ENCODE results near the gene SPOCK1.
"Not testable (repeated sequence)": the region's sequence is repeated elsewhere in the genome, so short reads cannot be mapped to it uniquely, and the experiment has no call there.

SPOCK1 gene

DNA sequence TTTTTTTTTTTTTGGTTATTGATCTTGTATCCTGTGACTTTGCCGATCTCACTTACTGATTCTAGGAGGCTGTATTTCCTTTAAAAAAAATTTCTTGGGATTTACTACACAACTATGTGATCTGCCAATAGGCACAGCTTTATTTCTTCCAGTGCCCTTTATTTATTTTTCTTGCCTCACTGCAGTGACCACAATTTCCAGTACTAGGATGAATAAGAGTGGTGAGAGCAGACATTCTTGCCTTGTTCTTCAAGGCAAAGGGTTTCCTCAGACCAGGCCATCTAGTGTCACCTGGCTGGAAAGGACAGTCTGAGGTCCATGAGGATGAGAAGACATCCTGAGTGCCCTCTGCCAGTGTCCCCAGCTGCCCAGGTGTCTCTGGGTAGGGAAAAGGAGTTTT lies 265.4 kb downstream of the SPOCK1 start:
- Mint-ChIP-seq H3K27me3 (no peaks in the 10 kb centered on the region), H3K27ac (no peak overlapping the region), H3K36me3 (no peaks in the 10 kb centered on the region), H3K9me3 (no peaks in the 10 kb centered on the region), H3K4me1 (no peaks in the 10 kb centered on the region), H3K4me3 (no peak overlapping the region)
- ATAC-seq = no peak

DNA sequence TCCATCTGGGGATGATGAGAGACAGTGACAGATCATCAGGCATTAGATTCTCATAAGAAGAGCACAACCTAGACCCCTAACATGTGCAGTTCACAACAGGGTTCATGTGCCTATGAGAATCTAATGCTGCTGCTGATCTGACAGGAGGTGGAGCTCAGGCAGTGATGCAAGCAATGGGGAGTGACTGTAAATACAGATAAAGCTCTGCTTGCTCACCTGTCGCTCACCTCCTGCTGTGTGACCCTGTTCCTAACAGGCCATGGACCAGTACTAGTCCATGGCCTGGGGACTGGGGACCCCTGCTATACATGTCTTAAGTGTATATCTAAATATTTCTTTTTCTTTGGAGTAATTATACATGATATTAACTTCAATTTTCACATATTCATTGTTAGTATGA lies 265.8 kb downstream of the SPOCK1 start:
- not testable (repeated sequence) for H3K27me3 Mint-ChIP-seq, H3K4me1 Mint-ChIP-seq, H3K9me3 Mint-ChIP-seq, ATAC-seq, H3K36me3 Mint-ChIP-seq, H3K27ac Mint-ChIP-seq, H3K4me3 Mint-ChIP-seq

DNA sequence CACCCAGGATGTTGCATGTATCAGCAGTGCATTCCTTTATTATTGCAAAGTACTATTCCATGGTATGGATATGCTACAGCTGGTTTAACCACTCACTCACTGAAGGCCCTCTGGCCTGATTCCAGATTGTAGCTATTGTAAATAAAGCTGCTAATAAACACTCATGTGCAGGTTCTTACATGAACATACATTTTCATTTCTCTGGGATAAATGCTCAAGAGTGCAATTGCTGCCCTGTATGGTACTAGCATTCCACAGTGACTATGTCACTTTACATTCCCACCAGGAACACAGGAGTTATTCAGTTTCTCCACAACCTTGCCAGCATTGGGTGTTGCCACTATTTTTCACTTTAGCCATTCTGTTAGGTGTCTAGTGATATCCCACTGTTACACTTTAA lies 267.6 kb downstream of the SPOCK1 start:
- no peaks in the 10 kb centered on the region for H3K4me1 Mint-ChIP-seq
- no peak overlapping the region for H3K4me3 Mint-ChIP-seq
- no peaks in the 10 kb centered on the region for H3K27me3 Mint-ChIP-seq
- H3K9me3 Mint-ChIP-seq = no peaks in the 10 kb centered on the region
- H3K36me3 Mint-ChIP-seq = no peaks in the 10 kb centered on the region
- ATAC-seq = no peak
- H3K27ac Mint-ChIP-seq = no peak overlapping the region

DNA sequence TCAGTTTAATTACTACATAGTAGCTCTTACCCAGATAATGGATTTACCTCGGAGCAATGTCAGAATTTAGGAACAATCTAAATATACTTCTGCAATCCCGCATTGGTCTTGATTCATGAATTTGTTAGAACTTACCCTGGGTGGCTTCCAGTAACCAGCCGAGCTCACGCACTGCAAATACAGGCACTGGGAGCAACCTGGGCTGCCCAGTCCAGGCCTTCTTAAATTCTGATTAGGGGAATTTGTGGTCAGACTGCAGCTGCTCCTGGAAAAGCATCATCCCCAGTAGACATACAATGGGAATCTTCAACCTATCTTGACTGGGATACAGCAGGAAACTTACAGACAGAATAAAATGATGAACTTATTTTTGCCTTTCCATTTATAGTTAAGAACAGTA lies 270.3 kb downstream of the SPOCK1 start:
- no peak for ATAC-seq
- Mint-ChIP-seq H3K4me1 (no peaks in the 10 kb centered on the region), H3K4me3 (no peak overlapping the region), H3K36me3 (no peaks in the 10 kb centered on the region), H3K9me3 (no peaks in the 10 kb centered on the region), H3K27ac (no peak overlapping the region), H3K27me3 (no peaks in the 10 kb centered on the region)

DNA sequence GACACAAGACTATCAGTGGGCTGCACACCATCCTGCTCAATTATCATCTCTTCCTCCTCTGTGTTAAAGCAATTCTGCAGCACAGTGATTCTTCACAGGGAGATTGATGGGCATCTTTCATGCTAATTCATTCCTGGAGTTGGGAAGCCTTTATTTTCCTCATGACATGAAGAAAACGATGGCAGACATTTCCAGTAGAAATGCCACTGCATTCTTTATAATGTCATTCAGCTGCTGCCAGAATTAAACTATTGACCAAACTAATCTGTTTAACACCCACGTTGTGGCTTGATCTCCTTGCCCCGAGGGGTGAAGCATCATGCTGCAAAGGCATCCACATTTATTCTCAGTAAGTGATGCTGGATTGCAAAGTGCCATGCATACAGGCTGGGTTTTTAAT lies 273.0 kb downstream of the SPOCK1 start:
- H3K9me3 Mint-ChIP-seq = no peaks in the 10 kb centered on the region
- H3K27me3 Mint-ChIP-seq = no peaks in the 10 kb centered on the region
- no peak overlapping the region for H3K27ac Mint-ChIP-seq
- H3K4me3 Mint-ChIP-seq = no peak overlapping the region
- H3K36me3 Mint-ChIP-seq = no peaks in the 10 kb centered on the region
- no peak for ATAC-seq
- H3K4me1 Mint-ChIP-seq = no peaks in the 10 kb centered on the region

DNA sequence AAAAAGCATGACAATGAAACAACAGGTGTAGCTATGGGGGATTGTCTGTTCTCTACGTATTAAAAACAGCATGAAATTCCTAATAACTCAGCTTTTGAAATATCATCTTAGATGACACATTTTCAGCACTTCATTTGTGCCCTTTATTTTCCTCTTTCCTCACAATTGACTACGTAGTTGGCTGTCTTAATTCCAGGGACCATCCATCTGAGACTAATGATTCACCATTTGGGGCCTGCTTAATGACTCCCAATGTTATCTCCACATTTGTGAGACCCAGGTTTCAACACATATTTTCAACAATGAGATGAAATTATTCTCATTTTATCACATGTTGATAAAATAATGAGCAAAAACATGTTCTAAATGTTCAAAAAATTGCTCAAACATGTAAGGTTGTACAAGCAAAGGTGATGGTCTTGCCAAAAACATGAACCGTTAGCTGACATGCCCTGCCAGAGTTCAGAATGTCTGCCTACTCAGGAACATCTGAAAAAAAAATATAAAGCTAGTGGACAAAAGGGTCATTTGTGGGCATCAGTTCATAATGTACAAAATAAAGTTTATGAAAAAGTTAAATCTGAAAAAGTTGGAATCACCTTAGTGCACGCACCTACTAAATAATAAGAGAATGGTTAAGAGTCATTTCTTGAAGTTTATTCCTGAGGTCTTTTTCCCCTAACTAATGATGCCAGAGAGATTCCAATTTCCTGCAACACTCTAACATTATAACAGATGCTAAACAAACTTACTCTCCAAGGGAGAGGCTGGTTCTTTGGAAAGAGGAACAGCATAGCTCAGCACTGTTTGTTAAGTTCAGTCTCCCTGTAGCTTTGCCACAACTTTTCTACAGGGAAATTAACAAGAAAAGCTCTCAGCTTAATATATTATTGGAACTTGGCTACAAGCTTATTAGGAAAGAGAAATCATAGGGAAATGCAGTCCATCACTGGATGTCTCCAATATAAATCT lies 275.5 kb downstream of the SPOCK1 start:
- no peaks in the 10 kb centered on the region for H3K36me3 Mint-ChIP-seq
- no peak overlapping the region for H3K27ac Mint-ChIP-seq

DNA sequence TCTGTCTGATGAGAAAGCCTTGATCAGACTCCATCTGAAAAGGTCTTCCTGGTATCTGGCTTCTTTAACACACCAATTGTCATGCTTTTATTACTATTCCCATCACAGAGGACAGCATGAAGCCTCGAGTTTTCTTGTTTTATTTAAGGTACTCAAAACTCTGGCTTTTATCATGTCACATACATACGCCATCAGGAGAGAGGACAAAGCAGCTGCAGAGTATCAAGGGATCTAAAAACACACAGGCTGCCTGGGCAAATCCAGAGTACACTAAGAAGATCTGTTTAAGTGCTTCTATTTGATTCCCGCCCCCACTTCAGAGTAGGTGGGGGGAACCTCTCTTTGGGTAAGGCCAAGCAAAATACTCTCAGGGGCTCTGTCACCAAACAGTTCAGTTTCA lies 277.2 kb downstream of the SPOCK1 start:
- Mint-ChIP-seq H3K4me3 (no peak overlapping the region), H3K27me3 (no peaks in the 10 kb centered on the region), H3K9me3 (no peaks in the 10 kb centered on the region), H3K27ac (no peak overlapping the region), H3K4me1 (no peaks in the 10 kb centered on the region), H3K36me3 (no peaks in the 10 kb centered on the region)
- ATAC-seq = no peak

More for the DNA sequence above, 275.5 kb downstream of the SPOCK1 start:
- H3K27me3 Mint-ChIP-seq = no peaks in the 10 kb centered on the region
- no peaks in the 10 kb centered on the region for H3K4me1 Mint-ChIP-seq
- H3K4me3 Mint-ChIP-seq = no peak overlapping the region
- H3K9me3 Mint-ChIP-seq = no peaks in the 10 kb centered on the region
- no peak for ATAC-seq

DNA sequence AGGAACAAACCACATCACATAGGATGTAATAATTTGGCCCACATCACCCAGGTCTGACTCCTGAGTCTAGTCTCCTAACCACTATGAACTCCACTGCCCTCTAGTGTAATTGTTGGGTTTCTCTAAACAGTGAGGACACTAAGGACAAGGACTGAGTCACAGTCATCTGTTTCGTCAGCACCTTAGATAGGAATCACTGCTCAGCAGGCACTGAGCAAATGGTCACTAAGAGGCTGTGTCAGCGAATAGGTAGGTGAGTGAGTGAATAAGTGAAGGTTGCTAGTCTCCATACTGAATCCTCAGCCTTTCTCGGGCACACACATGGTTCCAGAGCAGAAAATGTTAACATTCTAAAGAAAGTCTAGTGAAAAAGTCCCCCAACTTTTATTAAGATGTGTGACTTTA lies 278.6 kb downstream of the SPOCK1 start:
- no peaks in the 10 kb centered on the region for H3K27me3 Mint-ChIP-seq
- H3K4me1 Mint-ChIP-seq = no peaks in the 10 kb centered on the region
- no peaks in the 10 kb centered on the region for H3K36me3 Mint-ChIP-seq
- H3K9me3 Mint-ChIP-seq = no peaks in the 10 kb centered on the region
- ATAC-seq = peak; percentile 60
- H3K27ac Mint-ChIP-seq = no peak overlapping the region
- no peak overlapping the region for H3K4me3 Mint-ChIP-seq

DNA sequence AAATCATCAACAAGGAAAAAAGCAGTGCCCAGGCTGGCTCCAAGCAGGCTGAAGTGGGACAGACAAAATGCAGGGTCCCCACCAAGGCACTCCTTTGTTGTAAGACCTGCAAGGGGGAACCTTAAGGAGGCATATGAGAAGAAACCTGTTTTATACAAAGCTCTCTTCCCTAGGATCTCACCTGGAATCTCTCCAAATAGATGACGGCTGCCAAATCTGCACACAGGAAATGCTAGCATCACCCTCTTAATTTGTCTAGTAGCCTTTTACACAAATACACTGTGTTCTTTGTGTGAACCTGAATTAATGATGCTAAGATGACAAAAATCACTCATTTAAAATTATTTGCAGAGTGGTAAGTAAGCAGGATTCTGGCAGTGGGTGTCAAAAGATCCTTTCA lies 280.2 kb downstream of the SPOCK1 start:
- Mint-ChIP-seq H3K36me3 (no peaks in the 10 kb centered on the region), H3K27ac (no peak overlapping the region), H3K9me3 (no peaks in the 10 kb centered on the region), H3K27me3 (no peaks in the 10 kb centered on the region), H3K4me1 (no peaks in the 10 kb centered on the region), H3K4me3 (no peak overlapping the region)
- no peak for ATAC-seq

DNA sequence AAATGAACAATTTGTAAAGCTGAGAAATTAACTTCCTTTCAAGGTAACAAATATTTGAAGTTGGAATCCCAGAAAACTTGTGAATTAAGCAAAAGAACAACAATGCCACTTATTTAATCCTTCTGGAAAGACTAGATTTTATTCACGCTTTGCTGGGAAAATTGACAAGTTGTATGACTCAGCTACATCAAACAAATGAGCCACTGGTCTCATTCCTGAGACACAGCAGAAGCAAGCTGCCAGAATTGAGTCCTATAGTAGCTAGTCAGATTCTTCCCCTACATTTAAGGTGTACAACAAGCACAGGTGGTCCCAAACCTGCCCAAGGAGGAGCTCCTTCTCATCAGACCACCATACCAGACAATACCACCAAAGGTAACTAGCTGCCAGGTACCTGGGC lies 280.7 kb downstream of the SPOCK1 start:
- Mint-ChIP-seq H3K36me3 (no peaks in the 10 kb centered on the region), H3K9me3 (no peaks in the 10 kb centered on the region), H3K27ac (no peak overlapping the region), H3K27me3 (no peaks in the 10 kb centered on the region), H3K4me1 (no peaks in the 10 kb centered on the region), H3K4me3 (no peak overlapping the region)
- ATAC-seq = no peak

DNA sequence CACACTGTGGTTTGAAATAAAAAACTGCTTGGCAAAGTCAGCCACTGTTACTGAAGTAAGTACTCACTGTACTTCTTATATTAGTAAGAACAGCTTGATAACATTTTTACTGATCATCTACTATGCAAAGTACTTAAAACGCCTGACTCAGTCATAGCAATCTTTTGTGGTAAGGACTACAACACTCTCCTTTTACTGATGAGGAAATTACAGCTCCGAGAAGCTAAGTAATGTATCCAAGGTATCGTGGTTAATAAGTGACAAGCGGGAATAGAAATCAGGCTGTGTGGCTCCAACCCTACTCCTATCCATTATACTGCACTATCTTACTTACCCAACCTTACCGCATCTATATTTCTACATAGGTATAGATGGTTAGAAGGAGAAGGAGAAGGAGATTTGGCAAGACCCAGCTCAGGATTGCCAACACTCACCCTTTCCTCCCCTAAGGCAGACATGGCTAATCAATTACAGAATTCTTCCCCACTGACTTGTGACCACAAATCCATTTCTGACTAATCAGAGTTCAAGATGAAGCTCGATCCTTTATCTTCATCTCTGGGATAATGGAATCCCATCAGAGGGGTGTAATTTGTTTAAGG lies 281.4 kb downstream of the SPOCK1 start:
- H3K27me3 Mint-ChIP-seq = no peaks in the 10 kb centered on the region
- H3K9me3 Mint-ChIP-seq = no peaks in the 10 kb centered on the region
- H3K4me3 Mint-ChIP-seq = no peak overlapping the region
- no peak overlapping the region for H3K27ac Mint-ChIP-seq
- no peaks in the 10 kb centered on the region for H3K36me3 Mint-ChIP-seq
- H3K4me1 Mint-ChIP-seq = no peaks in the 10 kb centered on the region
- ATAC-seq = no peak

DNA sequence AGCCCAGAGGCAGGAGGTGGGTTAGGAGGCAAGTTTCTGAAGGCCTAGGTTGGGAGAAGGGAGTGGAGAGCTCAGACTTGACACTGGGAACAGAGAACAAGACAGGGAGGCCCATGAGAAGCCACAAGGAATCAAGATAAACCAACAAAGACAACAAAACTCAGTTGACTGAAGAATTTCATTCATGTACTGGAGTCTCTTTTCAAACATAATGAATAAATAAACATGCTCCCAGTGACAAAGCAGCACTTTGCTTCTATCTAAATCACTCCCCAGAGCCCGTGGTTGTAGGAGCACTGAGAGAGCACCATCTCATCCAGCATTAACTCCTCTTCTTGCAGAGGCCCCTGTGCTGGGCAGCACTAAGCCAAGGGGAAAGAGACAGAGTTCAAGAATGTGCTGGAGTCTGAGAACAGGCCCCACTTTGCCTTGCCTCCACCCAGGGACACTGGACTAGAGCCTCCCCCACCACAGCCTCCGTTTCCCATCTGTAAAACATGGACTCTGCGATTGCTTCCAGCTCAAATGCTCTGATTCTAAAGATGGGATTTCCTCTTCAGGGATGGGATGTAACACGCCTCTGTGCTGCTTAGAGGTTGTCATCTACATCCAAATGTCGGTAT lies 282.0 kb downstream of the SPOCK1 start:
- H3K27me3 Mint-ChIP-seq = no peaks in the 10 kb centered on the region
- no peak overlapping the region for H3K27ac Mint-ChIP-seq
- H3K4me3 Mint-ChIP-seq = no peak overlapping the region
- H3K36me3 Mint-ChIP-seq = no peaks in the 10 kb centered on the region
- H3K9me3 Mint-ChIP-seq = no peaks in the 10 kb centered on the region
- no peaks in the 10 kb centered on the region for H3K4me1 Mint-ChIP-seq
- ATAC-seq = no peak

DNA sequence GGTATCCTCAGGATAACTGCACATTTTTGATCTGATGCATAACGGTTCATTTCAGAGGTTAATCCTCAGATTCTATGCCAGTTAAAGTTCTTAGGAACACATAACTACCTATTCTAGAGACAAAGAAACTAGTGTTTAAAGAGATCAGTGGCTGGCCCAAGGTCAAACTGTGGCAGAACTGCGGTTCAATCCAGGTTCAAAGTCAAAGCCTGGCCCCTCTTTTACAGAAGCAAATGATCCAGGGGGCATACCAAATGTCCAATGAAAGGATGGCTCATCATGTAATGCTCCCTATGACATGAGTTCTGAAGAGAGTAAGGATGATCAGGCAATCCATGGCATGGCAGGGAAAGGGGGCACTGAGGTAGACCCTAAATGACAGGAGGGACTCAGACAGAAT lies 283.3 kb downstream of the SPOCK1 start:
- H3K4me3 Mint-ChIP-seq = no peak overlapping the region
- no peak for ATAC-seq
- H3K36me3 Mint-ChIP-seq = no peaks in the 10 kb centered on the region
- no peaks in the 10 kb centered on the region for H3K9me3 Mint-ChIP-seq
- H3K27me3 Mint-ChIP-seq = no peaks in the 10 kb centered on the region
- H3K27ac Mint-ChIP-seq = no peak overlapping the region
- H3K4me1 Mint-ChIP-seq = no peaks in the 10 kb centered on the region

DNA sequence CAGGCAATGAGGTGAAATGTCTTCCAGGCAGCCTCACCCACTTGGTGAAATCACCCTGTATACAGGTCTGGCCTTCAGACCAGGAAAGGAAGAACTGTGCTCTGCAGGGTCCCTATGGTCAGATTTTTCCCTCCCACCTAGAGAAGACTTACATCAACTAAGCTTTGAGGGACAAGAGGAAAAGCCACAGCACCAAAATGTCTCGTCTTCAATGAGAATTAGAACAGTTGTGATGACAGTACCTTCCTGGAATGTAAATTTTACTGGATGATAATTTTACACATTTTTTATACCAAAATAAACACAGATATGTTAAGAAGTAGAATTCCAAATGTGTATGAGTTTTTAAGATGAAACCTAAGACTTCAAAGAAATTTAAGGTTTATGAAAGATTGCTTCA lies 283.9 kb downstream of the SPOCK1 start:
- Mint-ChIP-seq H3K4me1 (no peaks in the 10 kb centered on the region), H3K27me3 (no peaks in the 10 kb centered on the region), H3K36me3 (no peaks in the 10 kb centered on the region), H3K4me3 (no peak overlapping the region), H3K27ac (no peak overlapping the region), H3K9me3 (no peaks in the 10 kb centered on the region)
- ATAC-seq = no peak

DNA sequence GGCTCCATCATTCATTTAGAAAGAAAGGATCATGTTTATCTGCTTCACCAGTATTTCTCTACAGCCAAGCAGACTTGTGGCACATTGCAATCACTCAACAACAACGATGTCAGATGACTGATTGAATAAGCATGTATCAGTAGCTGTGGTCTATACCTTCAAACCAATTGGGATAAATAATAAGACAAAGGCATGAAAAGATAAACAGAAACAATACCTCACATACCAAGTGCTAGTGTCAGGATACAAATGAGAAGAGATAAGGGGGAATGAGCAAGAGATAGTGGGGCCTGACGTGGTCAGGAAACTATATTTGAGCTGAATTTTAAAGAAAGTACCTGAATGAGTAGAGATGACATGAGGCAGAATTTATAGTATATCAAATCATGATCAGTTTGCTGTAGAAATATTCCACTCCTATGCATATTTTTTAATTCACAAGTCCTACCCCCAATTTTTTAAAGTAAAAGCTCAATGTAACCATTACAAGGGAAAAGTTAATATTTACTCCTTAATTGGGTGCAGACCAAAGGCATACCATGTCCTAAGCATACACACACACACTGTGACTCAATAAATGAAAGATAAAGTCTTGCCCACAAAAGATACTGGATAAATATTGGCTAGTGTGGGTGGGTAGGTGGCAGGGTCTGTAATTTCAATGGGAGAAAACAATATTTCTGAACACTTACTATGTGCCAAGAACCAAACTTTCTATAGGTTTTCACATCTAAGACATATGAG lies 284.5 kb downstream of the SPOCK1 start:
- Mint-ChIP-seq H3K27ac (no peak overlapping the region), H3K36me3 (no peaks in the 10 kb centered on the region), H3K4me3 (no peak overlapping the region), H3K4me1 (no peaks in the 10 kb centered on the region), H3K9me3 (no peaks in the 10 kb centered on the region), H3K27me3 (no peaks in the 10 kb centered on the region)
- ATAC-seq = no peak
